Neuronal stem cell (in vitro differentiated cells): ENCODE measurements around the gene CDKN2AIPNL.
"Not testable (repeated sequence)": the region's sequence is repeated elsewhere in the genome, so short reads cannot be mapped to it uniquely, and the experiment has no call there.

Experiments used
- DNase-seq: peaks from one replicate; pipeline ENCODE4 v3.0.0-alpha.2; 2013; ENCODE audit warnings: low spot score
- H2AFZ ChIP-seq: one replicate; pipeline ENCODE4 v1.6.1; 2013; ENCODE audit warnings: mild to moderate bottlenecking, low read length, inconsistent platforms
- H2AK5ac ChIP-seq: 2 replicates; pipeline ENCODE4 v1.6.1; 2013; ENCODE audit warnings: low read depth, mild to moderate bottlenecking, inconsistent platforms, low read length, moderate library complexity, mixed read lengths
- H2BK120ac ChIP-seq: 2 replicates; pipeline ENCODE4 v1.6.1; 2013; ENCODE audit warnings: low read depth, mild to moderate bottlenecking, inconsistent platforms, low read length, moderate library complexity, mixed read lengths
- H2BK12ac ChIP-seq: one replicate; pipeline ENCODE4 v1.6.1; 2013; ENCODE audit warnings: low read length, inconsistent platforms
- H2BK15ac ChIP-seq: 2 replicates; pipeline ENCODE4 v1.6.1; 2013; ENCODE audit warnings: mild to moderate bottlenecking, low read length, inconsistent platforms, mixed read lengths
- H2BK5ac ChIP-seq: one replicate; pipeline ENCODE4 v1.6.1; 2013; ENCODE audit warnings: inconsistent platforms, mild to moderate bottlenecking, low read length, moderate library complexity
- H3K14ac ChIP-seq: one replicate; pipeline ENCODE4 v1.6.1; 2013; ENCODE audit warnings: low read length, inconsistent platforms
- H3K18ac ChIP-seq: 2 replicates; pipeline ENCODE4 v1.6.1; 2013; ENCODE audit warnings: low read length, inconsistent platforms
- H3K23ac ChIP-seq: 2 replicates; pipeline ENCODE4 v1.6.1; 2013; ENCODE audit warnings: low read depth, mild to moderate bottlenecking, mixed read lengths, low read length, inconsistent platforms; ENCODE audit not compliant: poor library complexity
- H3K27ac ChIP-seq: replicated peaks from 3 replicates; pipeline ENCODE4 v1.5.1; 2013; ENCODE audit warnings: low read length, inconsistent platforms
- H3K27me3 ChIP-seq, 3 experiments: 2 replicates each; pipeline ENCODE4 v1.6.1; 2013; ENCODE audit warnings: low read length in 3 of 3, mild to moderate bottlenecking in 2 of 3, inconsistent platforms in 1 of 3, low read depth in 1 of 3, mixed read lengths in 1 of 3, moderate library complexity in 1 of 3; ENCODE audit not compliant: control insufficient read depth in 3 of 3, insufficient read depth in 3 of 3
- H3K36me3 ChIP-seq, 2 donors: replicated peaks in 1 of 2; 2 replicates each; pipeline ENCODE4 v1.6.1; 2013; ENCODE audit warnings: low read length in 2 of 2; ENCODE audit not compliant: control insufficient read depth in 2 of 2, insufficient read depth in 2 of 2
- H3K4ac ChIP-seq: 2 replicates; pipeline ENCODE4 v1.6.1; 2013; ENCODE audit warnings: inconsistent platforms, mild to moderate bottlenecking, low read length, moderate library complexity
- H3K4me1 ChIP-seq, 2 donors: 1 replicate in 1 of 2; 2 replicates in 1 of 2; pipeline ENCODE4 v1.6.1; 2013; ENCODE audit warnings: low read length in 2 of 2, low read depth in 1 of 2; ENCODE audit not compliant: control insufficient read depth in 2 of 2, insufficient read depth in 1 of 2
- H3K4me2 ChIP-seq: one replicate; pipeline ENCODE4 v1.6.1; 2013; ENCODE audit warnings: mild to moderate bottlenecking, low read length, inconsistent platforms; ENCODE audit not compliant: insufficient read depth, poor library complexity, severe bottlenecking
- H3K4me3 ChIP-seq, 2 donors: 2 replicates each; pipeline ENCODE4 v1.5.1; 2013; ENCODE audit warnings: low read length in 2 of 2, mild to moderate bottlenecking in 2 of 2, inconsistent platforms in 1 of 2, moderate library complexity in 1 of 2
- H3K79me1 ChIP-seq: one replicate; pipeline ENCODE4 v1.6.1; 2013; ENCODE audit warnings: low read depth, mild to moderate bottlenecking, inconsistent platforms, low read length, moderate library complexity
- H3K9ac ChIP-seq: one replicate; pipeline ENCODE4 v1.6.1; 2013; ENCODE audit warnings: mild to moderate bottlenecking, low read depth, low read length, inconsistent platforms; ENCODE audit not compliant: poor library complexity
- H3K9me3 ChIP-seq, 2 donors: replicated peaks in 1 of 2; 2 replicates each; pipeline versions ENCODE3 to v1.6.1; 2013; ENCODE audit warnings: low read length in 2 of 2, mild to moderate bottlenecking in 2 of 2, inconsistent platforms in 1 of 2, low read depth in 1 of 2, mixed read lengths in 1 of 2, moderate library complexity in 1 of 2; ENCODE audit not compliant: control insufficient read depth in 2 of 2, insufficient read depth in 1 of 2
- H4K8ac ChIP-seq: one replicate; pipeline ENCODE4 v1.6.1; 2013; ENCODE audit warnings: low read depth, mild to moderate bottlenecking, inconsistent platforms, low read length, moderate library complexity
- H4K91ac ChIP-seq: one replicate; pipeline ENCODE4 v1.6.1; 2013; ENCODE audit warnings: low read length, low read depth, mild to moderate bottlenecking, inconsistent platforms; ENCODE audit not compliant: poor library complexity
- WGBS, 2 donors: extraction: QIAGEN DNeasy Blood & Tissue Kit; methylation state at CpG; one replicate each; pipeline ENCODE4 v1.1.7; 2013; ENCODE audit warnings: missing lambda C conversion rate in 2 of 2, mixed read lengths in 1 of 2; ENCODE audit not compliant: insufficient read length in 2 of 2, insufficient replicate concordance in 1 of 2; ENCODE audit errors: extremely low coverage in 2 of 2; 5-methylcytosine and 5-hydroxymethylcytosine counted together

The CDKN2AIPNL gene

GRCh38 chr5:134426361-134426760 is 14.7 kb upstream of the CDKN2AIPNL start:
- DNase-seq = no peak
- WGBS, 2 donors = no CpG with 5 or more reads among the region's 7 CpGs

GRCh38 chr5:134423376-134423775 is 11.7 kb upstream of the CDKN2AIPNL start:
- H3K9ac ChIP-seq = no peak overlapping the region
- no peak overlapping the region for H3K4me3 ChIP-seq
- no peak overlapping the region for H3K23ac ChIP-seq
- no peaks in the 10 kb centered on the region for H3K36me3 ChIP-seq
- H3K4me1 ChIP-seq = no peaks in the 10 kb centered on the region
- H3K27me3 ChIP-seq = peaks cover 0 to 8% (median 0%) of the 10 kb centered on the region in 3 experiments
- H2BK12ac ChIP-seq = no peak overlapping the region
- DNase-seq = no peak
- no peak overlapping the region for H3K18ac ChIP-seq
- H3K4ac ChIP-seq = no peak overlapping the region
- H3K4me2 ChIP-seq = no peak overlapping the region
- H2AFZ ChIP-seq = no peak overlapping the region
- no peak overlapping the region for H3K14ac ChIP-seq
- no peaks in the 10 kb centered on the region for H3K9me3 ChIP-seq
- H4K91ac ChIP-seq = no peak overlapping the region
- no peak overlapping the region for H2BK120ac ChIP-seq
- H2BK5ac ChIP-seq = no peak overlapping the region
- H2AK5ac ChIP-seq = no peak overlapping the region
- no peaks in the 10 kb centered on the region for H3K79me1 ChIP-seq
- no peak overlapping the region for H3K27ac ChIP-seq
- WGBS, 2 donors = no CpG with 5 or more reads among the region's 2 CpGs
- no peak overlapping the region for H4K8ac ChIP-seq
- H2BK15ac ChIP-seq = no peak overlapping the region

More at GRCh38 chr5:134426361-134426760, 14.7 kb upstream of the CDKN2AIPNL start:
- Histone ChIP-seq H3K27me3 (peaks cover 0 to 25% (median 0%) of the 10 kb centered on the region in 3 experiments), H3K23ac (no peak overlapping the region), H3K9me3 (no peaks in the 10 kb centered on the region), H3K9ac (no peak overlapping the region), H3K79me1 (no peaks in the 10 kb centered on the region), H2BK120ac (no peak overlapping the region), H3K36me3 (no peaks in the 10 kb centered on the region), H3K4me3 (no peak overlapping the region), H3K27ac (no peak overlapping the region), H2AFZ (no peak overlapping the region), H2BK12ac (no peak overlapping the region), H3K4me1 (no peaks in the 10 kb centered on the region), H2AK5ac (no peak overlapping the region), H4K8ac (no peak overlapping the region), H3K4me2 (no peak overlapping the region), H3K14ac (no peak overlapping the region), H2BK5ac (no peak overlapping the region), H2BK15ac (no peak overlapping the region), H3K18ac (no peak overlapping the region), H3K4ac (no peak overlapping the region), H4K91ac (no peak overlapping the region)

GRCh38 chr5:134422791-134423365 is 11.2 kb upstream of the CDKN2AIPNL start:
- H3K4me1 ChIP-seq = no peaks in the 10 kb centered on the region
- no peaks in the 10 kb centered on the region for H3K79me1 ChIP-seq
- no peak overlapping the region for H4K8ac ChIP-seq
- no peak overlapping the region for H3K9ac ChIP-seq
- no peaks in the 10 kb centered on the region for H3K9me3 ChIP-seq
- no peak overlapping the region for H3K18ac ChIP-seq
- no peak overlapping the region for H2AFZ ChIP-seq
- no peak overlapping the region for H3K4ac ChIP-seq
- no peak overlapping the region for H2BK5ac ChIP-seq
- H3K27me3 ChIP-seq = peaks cover 0 to 3% (median 0%) of the 10 kb centered on the region in 3 experiments
- no peak overlapping the region for H3K23ac ChIP-seq
- H3K36me3 ChIP-seq = no peaks in the 10 kb centered on the region
- H2BK12ac ChIP-seq = no peak overlapping the region
- H3K4me3 ChIP-seq = no peak overlapping the region
- no CpG with 5 or more reads among the region's 7 CpGs for WGBS, 2 donors
- no peak for DNase-seq
- H3K27ac ChIP-seq = no peak overlapping the region
- H3K4me2 ChIP-seq = no peak overlapping the region
- no peak overlapping the region for H2BK15ac ChIP-seq
- no peak overlapping the region for H4K91ac ChIP-seq
- no peak overlapping the region for H3K14ac ChIP-seq
- H2BK120ac ChIP-seq = no peak overlapping the region
- no peak overlapping the region for H2AK5ac ChIP-seq

- H3K9ac ChIP-seq, H3K27ac ChIP-seq, H2BK5ac ChIP-seq, H3K79me1 ChIP-seq, H3K23ac ChIP-seq, H4K8ac ChIP-seq, H3K4me2 ChIP-seq, H3K4me1 ChIP-seq, H3K18ac ChIP-seq, H4K91ac ChIP-seq, H3K36me3 ChIP-seq, H2BK120ac ChIP-seq, H2AFZ ChIP-seq, H3K14ac ChIP-seq, H2AK5ac ChIP-seq, DNase-seq, H3K4me3 ChIP-seq, H2BK12ac ChIP-seq, H3K4ac ChIP-seq, H3K27me3 ChIP-seq, H2BK15ac ChIP-seq, H3K9me3 ChIP-seq: not testable (repeated sequence)
- no CpG with 5 or more reads among the region's 4 CpGs for WGBS, 2 donors
Measured at GRCh38 chr5:134421038-134421437, 9.4 kb upstream of the CDKN2AIPNL start.
